Esophagus muscularis mucosa (tissue), 4 donors: ENCODE data around the gene CPNE5. TPM values are rescaled to one million over a fixed set of nuclear protein-coding genes. Genes with fewer than 3 reads are reported as not detected.

Experiments
- DNase-seq: peaks from one replicate; pipeline ENCODE4 v3.0.0-alpha.2; 2017; ENCODE audit errors: extremely low spot score
- H3K27ac ChIP-seq, 4 donors: fragments of 200-600 bp; sonication (generic); replicated peaks in 1 of 4; 1 replicate in 3 of 4; 2 replicates in 1 of 4; pipeline ENCODE4 v1.5.1; 2016 to 2019; ENCODE audit warnings: mild to moderate bottlenecking in 1 of 4
- H3K27me3 ChIP-seq, 4 donors: fragments of 200-600 bp; sonication (generic); one replicate each; pipeline versions ENCODE4 v1.5.1 to v1.6.0; 2016 to 2019
- H3K36me3 ChIP-seq, 4 donors: fragments of 200-600 bp; sonication (generic); one replicate each; pipeline ENCODE4 v1.5.1; 2016 to 2019
- H3K4me1 ChIP-seq, 4 donors: fragments of 200-600 bp; sonication (generic); one replicate each; pipeline ENCODE4 v1.5.1; 2016 to 2019
- H3K4me3 ChIP-seq, 4 donors: fragments of 200-600 bp; sonication (generic); 1 replicate in 2 of 4; 2 replicates in 2 of 4; pipeline ENCODE4 v1.5.1; 2016 to 2019; ENCODE audit warnings: mild to moderate bottlenecking in 4 of 4, moderate library complexity in 1 of 4
- H3K9me3 ChIP-seq, 4 donors: fragments of 200-600 bp; sonication (generic); 1 replicate in 3 of 4; 2 replicates in 1 of 4; pipeline ENCODE4 v1.5.1; 2016 to 2019
- EP300 ChIP-seq: sonication (generic); formaldehyde crosslinking; IDR thresholded peaks from one replicate; pipeline ENCODE4 v1.6.1; 2017; ENCODE audit warnings: antibody characterized with exemption
- POLR2A ChIP-seq: fragments of 450-650 bp; IDR thresholded peaks from one replicate; pipeline ENCODE4 v1.6.1; 2017; ENCODE audit warnings: antibody characterized with exemption, moderate library complexity, mild to moderate bottlenecking, low read depth
- POLR2AphosphoS5 ChIP-seq, 2 donors: sonication (generic); formaldehyde crosslinking; IDR thresholded peaks; one replicate each; pipeline ENCODE4 v1.6.1; 2017; ENCODE audit warnings: antibody characterized with exemption in 2 of 2
- WGBS: methylation state at CpG from one replicate; pipeline ENCODE4 v1.1.5; 2018; 5-methylcytosine and 5-hydroxymethylcytosine counted together
- intact Hi-C: fragments of 100-400 bp; cut with DNase I; formaldehyde crosslinking; loops from one replicate; pipeline ENCODE4 v1.15.1; 2023
- total RNA-seq, 4 donors: library from RNA; depleted of rRNA; stranded (reverse); fragments of >200 nt; gene quantifications; one replicate each; pipeline versions ENCODE4 v1.1.0 to v1.2.1, GENCODE V29; 2016
- TF ChIP-seq, protein P1 (sequence below), 3 experiments: fragments of 200-600 bp in 2 of 3; fragments of 450-650 bp in 1 of 3; sonication (generic) in 2 of 3; IDR thresholded peaks; one replicate each; pipeline ENCODE4 v1.5.1; 2017 to 2019; ENCODE audit warnings: antibody characterized with exemption in 3 of 3, mild to moderate bottlenecking in 2 of 3, moderate library complexity in 1 of 3

Gene CPNE5
- total RNA-seq, 4 donors from 2014 or later, result 2.1 to 4.6 (median 2.6) TPM

- no peak for DNase-seq
- intact Hi-C loops, result no loop called here
- Histone ChIP-seq H3K27me3 (peaks cover 0 to 6% (median 0%) of the 10 kb centered on the region in 4 donors), H3K36me3 (no peaks in the 10 kb centered on the region), H3K9me3 (no peaks in the 10 kb centered on the region), H3K4me1 (peaks cover 0 to 5% (median 1%) of the 10 kb centered on the region in 4 donors), H3K27ac (no peak overlapping the region), H3K4me3 (no peak overlapping the region)
- TF ChIP-seq POLR2AphosphoS5 (IDR thresholded peaks at IDR 0.05), result no peak
- no peak for TF ChIP-seq POLR2A
- TF ChIP-seq EP300, result no peak
- TF ChIP-seq, protein P1, sequence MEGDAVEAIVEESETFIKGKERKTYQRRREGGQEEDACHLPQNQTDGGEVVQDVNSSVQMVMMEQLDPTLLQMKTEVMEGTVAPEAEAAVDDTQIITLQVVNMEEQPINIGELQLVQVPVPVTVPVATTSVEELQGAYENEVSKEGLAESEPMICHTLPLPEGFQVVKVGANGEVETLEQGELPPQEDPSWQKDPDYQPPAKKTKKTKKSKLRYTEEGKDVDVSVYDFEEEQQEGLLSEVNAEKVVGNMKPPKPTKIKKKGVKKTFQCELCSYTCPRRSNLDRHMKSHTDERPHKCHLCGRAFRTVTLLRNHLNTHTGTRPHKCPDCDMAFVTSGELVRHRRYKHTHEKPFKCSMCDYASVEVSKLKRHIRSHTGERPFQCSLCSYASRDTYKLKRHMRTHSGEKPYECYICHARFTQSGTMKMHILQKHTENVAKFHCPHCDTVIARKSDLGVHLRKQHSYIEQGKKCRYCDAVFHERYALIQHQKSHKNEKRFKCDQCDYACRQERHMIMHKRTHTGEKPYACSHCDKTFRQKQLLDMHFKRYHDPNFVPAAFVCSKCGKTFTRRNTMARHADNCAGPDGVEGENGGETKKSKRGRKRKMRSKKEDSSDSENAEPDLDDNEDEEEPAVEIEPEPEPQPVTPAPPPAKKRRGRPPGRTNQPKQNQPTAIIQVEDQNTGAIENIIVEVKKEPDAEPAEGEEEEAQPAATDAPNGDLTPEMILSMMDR (IDR thresholded peaks at IDR 0.05), result no peak
- WGBS, result 97% methylated on average over 6 of the region's 7 CpGs
These were observed 31.5 kb downstream of the CPNE5 start for GRCh38 chr6:36807750-36808149.

- TF ChIP-seq, protein P1 (IDR thresholded peaks at IDR 0.05), result no peak
- no peak for TF ChIP-seq POLR2AphosphoS5 (IDR thresholded peaks at IDR 0.05)
- no peaks in the 10 kb centered on the region for H3K9me3 ChIP-seq
- intact Hi-C loops, result no loop called here
- DNase-seq, result no peak
- no peak overlapping the region for H3K4me3 ChIP-seq
- H3K27me3 ChIP-seq, result peaks cover 0 to 6% (median 0%) of the 10 kb centered on the region in 4 donors
- H3K36me3 ChIP-seq, result no peaks in the 10 kb centered on the region
- peaks cover 0 to 5% (median 1%) of the 10 kb centered on the region in 4 donors for H3K4me1 ChIP-seq
- 78% methylated on average over 5 of the region's 5 CpGs for WGBS
- H3K27ac ChIP-seq, result no peak overlapping the region
These were observed 32.1 kb downstream of the CPNE5 start for GRCh38 chr6:36807143-36807542.

- TF ChIP-seq, protein P1 (IDR thresholded peaks at IDR 0.05), result no peak
- TF ChIP-seq POLR2A (no peak), EP300 (no peak), POLR2AphosphoS5 (IDR thresholded peaks at IDR 0.05) (no peak)
- Histone ChIP-seq H3K27ac (no peak overlapping the region), H3K4me1 (peaks cover 0 to 3% (median 1%) of the 10 kb centered on the region in 4 donors), H3K36me3 (no peaks in the 10 kb centered on the region), H3K9me3 (no peaks in the 10 kb centered on the region), H3K4me3 (no peak overlapping the region), H3K27me3 (peaks cover 0 to 6% (median 0%) of the 10 kb centered on the region in 4 donors)
- intact Hi-C loops, result no loop called here
- DNase-seq, result no peak
- WGBS, result 94% methylated on average over 6 of the region's 8 CpGs
These were observed 33.3 kb downstream of the CPNE5 start for GRCh38 chr6:36805917-36806316.

- 68% methylated on average over 7 of the region's 7 CpGs for WGBS
- no peaks in the 10 kb centered on the region for H3K4me1 ChIP-seq
- H3K36me3 ChIP-seq, result no peaks in the 10 kb centered on the region
- H3K9me3 ChIP-seq, result no peaks in the 10 kb centered on the region
- intact Hi-C loops, result no loop called here
- H3K4me3 ChIP-seq, result no peak overlapping the region
- H3K27ac ChIP-seq, result no peak overlapping the region
- DNase-seq, result no peak
- TF ChIP-seq, protein P1 (IDR thresholded peaks at IDR 0.05), result no peak
- TF ChIP-seq POLR2A (no peak), EP300 (no peak), POLR2AphosphoS5 (IDR thresholded peaks at IDR 0.05) (no peak)
- peaks cover 0 to 6% (median 0%) of the 10 kb centered on the region in 4 donors for H3K27me3 ChIP-seq
These were observed 34.0 kb downstream of the CPNE5 start for GRCh38 chr6:36805096-36805797.

DNA sequence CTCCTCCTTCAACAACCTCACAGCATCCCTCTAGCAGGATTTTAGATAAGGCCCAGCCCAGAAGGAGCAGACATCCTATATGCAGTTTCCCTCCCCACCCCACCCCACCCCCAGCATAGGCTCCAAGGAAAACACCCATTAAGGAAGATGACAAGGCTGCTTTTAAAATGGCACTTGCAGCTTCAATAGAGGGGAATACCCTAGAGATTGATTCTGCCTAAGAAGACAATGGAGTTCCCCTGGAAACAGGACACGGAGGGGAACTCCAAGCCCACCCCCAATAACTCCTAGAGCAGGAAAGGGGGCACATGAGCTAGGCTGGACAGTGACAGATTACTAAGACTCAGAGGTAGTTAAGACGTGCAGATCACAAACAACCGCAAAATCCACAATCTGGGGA lies 34.7 kb downstream of the CPNE5 start:
- Histone ChIP-seq H3K4me1 (no peaks in the 10 kb centered on the region), H3K27ac (no peak overlapping the region), H3K36me3 (peaks cover 0 to under 1% (median 0%) of the 10 kb centered on the region in 4 donors), H3K27me3 (peaks cover 0 to 6% (median 0%) of the 10 kb centered on the region in 4 donors), H3K9me3 (no peaks in the 10 kb centered on the region), H3K4me3 (no peak overlapping the region)
- intact Hi-C loops, result no loop called here
- 76% methylated on average over 3 of the region's 3 CpGs for WGBS
- TF ChIP-seq POLR2AphosphoS5 (IDR thresholded peaks at IDR 0.05) (no peak), POLR2A (no peak), EP300 (no peak)
- TF ChIP-seq, protein P1 (IDR thresholded peaks at IDR 0.05), result no peak
- DNase-seq, result no peak
